NCI-H2171 (cell line): Measurements from ENCODE around the gene SYT1.

ENCODE experiments used
- DNase-seq: peaks from one replicate; lab custom pipeline; 2025; lab: John Stamatoyannopoulos, UW

Gene SYT1

DNA sequence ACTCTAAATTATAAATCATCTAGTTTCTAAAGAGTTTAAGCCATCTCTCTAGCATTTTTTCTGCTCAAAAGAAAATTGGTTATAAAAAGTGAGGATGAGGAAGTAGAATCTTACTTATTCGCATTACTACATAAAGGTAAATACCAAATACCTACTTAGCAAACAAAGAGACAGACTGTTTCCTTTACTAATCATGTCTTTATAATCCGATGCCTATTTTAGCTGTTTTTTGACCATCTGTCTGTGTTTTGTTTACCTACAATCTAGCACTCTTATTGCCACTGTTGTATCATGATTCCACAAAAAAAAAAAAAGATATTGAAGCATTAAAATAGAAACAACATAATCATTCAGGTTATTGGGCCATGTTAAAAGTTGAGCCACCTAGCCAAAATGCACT is 430.0 kb downstream of the SYT1 start:
- DNase-seq = no peak

DNA sequence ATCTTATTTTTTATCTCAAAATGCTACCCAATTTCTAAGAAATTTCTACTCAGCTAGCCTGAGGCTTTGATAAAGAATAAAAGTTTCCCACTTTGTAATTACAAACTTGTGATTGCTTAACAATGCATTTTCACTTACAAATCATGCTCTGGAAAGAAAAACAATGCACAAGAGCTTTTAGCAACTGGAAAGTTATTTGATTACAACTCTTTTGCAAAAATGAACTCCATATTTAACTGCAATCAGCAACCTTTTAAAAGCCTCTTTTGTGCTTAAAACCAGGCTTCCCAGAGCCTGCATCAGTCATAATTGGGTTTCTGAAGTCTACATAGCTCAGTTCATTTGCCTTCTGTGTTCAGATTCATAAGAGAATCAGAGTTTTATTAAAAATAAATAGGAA is 431.0 kb downstream of the SYT1 start:
- DNase-seq = no peak

DNA sequence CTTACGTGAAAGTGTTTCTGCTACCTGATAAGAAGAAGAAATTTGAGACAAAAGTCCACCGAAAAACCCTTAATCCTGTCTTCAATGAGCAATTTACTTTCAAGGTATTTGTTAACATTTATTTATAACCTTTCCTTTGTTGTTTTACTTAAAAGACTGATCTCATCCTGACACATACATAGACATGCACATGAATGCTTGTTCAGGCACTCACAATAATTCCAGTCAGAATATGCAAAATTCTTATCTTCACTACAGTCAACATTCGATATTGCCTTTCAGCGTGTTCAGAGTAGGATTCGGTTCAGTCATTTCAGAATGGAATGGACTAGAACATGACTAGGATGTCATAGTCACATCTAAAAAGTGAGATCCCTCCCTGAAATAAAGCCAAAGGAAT is 431.6 kb downstream of the SYT1 start:
- DNase-seq = no peak

DNA sequence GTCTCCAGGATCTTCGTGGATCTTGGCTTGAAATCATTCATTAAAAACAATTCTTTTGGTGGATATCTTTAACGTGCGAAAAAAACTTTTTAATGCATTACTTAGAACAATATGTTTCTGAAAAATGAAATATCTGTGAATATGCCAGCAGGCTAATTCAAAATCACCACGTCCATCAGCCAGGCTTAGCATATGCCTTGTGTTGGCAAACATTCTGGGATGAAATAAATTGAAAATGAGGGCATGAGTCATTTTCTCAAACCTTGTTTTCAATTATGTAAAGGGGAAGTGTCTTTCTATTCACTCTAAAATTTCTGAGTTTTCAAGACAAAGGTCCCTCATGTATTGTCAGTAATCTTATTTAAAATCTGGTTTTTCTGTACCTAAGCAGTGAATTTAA is 432.3 kb downstream of the SYT1 start:
- DNase-seq = no peak

DNA sequence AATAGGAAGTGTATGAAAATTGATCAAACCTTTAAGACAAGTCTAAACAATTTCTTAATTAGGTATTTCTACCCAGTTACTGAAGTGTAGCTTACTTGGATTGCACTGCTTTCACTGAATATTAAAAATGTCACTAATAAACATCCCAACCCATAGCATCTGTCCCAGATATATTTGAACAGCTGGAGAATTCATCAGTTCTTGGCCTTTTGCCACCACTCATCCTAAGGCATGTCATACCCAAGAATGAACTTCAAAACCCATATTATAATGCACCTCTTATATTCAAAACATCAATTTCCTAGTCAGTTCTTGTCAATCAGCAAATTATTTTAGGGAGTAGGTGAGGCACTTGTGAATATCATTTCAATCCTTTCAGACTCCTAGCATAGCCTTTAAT is 433.9 kb downstream of the SYT1 start:
- peak; percentile 69 for DNase-seq

DNA sequence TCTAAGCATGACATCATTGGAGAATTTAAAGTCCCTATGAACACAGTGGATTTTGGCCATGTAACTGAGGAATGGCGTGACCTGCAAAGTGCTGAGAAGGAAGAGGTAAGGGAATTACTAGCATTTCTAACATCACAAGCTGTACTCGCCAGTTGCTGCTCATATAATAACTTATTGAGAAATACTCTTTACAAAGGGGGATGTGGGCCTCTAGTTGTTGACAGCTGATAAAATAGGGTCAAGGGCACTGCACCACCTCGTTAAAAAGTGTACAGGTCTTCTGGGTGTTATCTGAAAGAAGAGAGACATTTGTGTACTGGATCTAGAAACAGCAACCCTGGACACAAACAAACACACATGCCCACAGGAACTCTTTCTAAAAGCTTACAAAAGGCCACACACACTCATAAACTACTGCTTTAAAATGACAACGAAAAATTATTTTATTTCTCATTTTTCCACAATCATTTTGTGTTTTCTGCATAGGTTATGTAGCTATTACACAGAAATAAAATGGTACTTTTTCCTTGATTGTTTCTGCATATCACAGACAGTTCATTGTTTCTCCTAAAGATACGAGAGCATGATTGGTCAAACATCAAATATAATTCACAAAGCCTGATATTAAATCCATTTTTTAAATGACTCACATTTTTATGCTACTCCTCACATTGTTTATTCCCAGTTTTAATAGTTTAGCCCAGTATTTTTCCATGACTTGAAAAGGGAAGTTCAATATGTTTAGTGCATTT is 435.0 kb downstream of the SYT1 start:
- no peak for DNase-seq

DNA sequence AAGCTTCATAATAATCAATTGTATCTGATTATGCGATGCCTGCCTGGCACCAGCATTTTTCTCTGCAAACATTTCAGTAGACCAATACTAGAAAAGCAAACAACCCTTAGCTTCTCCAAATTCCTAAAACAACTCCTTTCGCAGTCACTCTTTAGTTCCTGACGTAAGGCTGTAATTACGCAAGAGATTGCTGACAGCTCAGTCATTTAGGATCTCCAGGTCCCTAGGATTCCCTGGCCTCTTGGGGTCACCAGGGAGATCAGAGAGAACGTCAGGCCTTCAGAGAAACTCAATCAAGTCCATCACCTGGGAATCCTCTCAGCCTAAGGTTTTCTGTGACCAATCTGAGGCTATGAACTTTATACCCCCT is 435.6 kb downstream of the SYT1 start:
- no peak for DNase-seq

DNA sequence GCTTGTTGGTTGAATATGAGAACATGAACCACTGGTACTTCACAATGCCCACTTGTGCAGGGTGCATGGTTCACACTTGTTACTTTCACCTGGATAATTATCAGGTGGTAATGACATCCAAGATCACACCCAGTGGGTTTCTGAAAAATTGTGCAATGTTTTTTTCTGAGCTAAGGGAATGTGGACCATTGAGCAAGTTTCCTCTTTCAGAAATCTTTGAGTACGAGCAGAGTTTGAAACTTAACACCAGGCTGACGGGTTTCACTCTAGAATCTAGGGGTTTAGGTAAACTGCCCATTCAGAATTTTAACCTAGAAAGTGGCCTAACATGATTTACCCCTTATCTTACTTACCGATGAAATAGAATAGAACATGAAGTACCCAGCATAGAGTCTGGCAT is 436.6 kb downstream of the SYT1 start:
- no peak for DNase-seq

DNA sequence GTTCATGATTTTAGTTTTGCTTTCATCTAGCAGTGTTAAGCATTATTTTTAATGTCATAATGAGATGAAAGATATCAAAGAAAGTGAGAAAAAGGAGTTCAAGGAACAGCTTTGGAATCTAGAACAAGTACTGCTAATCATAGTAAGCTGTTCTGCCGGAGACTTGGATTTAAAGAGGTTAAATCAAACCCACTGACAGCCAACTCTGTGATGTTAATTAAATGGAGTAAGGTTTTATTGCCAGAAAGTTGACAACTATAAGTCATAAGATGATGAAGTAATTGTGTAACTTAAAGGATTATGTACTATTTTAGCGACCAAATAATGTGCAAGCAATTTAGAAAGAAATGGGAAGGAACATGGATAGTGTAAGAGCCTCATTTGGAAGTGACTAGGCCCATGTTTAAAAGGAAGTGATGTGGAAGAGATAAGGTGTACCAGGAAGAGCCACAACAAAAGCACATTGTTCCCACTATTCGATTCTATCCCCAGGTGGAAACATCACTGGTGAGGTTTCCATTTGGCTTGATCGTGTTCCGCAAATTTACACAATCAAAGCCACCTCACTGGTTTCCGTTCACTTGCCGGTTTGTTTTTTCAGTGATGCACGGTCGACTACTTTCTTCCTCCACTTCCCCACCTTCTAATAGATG is 437.7 kb downstream of the SYT1 start:
- no peak for DNase-seq

DNA sequence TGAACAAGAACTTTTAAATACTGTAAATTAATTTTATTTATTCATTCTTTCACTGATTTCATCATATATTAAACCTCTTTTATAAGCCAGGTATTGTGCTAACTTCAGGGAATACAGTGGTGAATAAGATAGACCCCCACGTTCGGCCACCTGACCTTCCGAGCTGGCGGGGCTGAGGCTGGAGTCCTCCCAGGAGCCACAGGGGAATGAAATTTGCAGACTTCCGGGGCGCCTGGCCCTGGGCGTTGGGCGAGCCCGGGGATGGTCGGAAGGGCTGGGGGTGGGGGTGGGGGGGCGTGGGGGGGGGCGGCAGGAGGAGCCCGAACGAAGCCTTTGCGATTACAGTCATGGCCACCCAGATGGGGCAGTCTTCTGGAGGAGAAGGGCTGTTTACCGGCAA is 442.8 kb downstream of the SYT1 start:
- no peak for DNase-seq

DNA sequence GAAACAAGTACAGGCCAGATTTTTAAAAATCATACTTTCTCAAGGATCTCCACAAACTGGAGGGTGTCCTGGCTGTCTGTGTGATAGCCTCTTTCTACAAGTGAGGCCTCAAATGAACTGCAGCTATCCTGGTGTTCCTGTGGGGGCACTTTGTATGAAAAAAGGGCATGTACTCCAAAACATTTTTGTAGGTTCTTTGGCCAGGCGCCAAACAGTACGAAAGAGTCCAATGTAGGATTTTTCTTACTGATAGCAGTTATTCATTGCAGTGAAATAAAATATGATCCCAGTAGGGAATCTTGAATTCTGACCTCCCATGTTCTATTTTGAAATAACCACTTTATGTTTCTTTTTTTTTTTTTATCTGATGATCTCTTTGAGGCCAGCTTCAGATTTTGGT is 444.5 kb downstream of the SYT1 start:
- DNase-seq = no peak

DNA sequence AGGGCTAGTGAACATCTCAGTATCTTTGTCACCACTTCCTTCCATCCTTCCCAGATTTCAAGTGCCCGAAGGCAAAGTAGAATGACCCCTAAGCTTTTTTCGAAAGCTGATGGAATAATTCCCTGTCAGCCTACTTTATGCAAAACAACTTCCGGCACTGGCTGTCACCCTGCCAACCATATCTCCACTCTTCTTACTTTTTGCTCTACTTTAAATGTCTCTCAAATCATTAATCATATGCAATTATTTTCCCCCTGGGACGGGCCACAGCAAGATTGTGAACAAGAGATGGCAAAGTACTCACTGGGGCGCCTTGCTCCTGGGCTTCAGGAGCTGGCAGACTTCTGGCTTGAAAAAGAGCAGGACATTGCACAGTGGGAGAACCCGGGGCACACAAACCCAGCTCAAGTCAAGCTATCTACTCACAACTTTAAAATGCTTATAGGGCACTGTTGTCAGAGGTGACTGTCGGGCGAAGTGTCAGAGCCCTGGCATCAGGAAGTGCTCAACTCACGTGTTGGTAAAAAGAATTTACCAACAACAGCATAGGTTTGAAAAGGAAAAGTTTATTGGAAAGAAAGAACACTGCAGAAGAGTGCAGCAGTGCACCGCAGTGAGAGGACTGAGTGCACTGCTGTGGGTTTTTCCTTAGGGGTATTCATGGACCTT is 452.7 kb downstream of the SYT1 start:
- DNase-seq = no peak

DNA sequence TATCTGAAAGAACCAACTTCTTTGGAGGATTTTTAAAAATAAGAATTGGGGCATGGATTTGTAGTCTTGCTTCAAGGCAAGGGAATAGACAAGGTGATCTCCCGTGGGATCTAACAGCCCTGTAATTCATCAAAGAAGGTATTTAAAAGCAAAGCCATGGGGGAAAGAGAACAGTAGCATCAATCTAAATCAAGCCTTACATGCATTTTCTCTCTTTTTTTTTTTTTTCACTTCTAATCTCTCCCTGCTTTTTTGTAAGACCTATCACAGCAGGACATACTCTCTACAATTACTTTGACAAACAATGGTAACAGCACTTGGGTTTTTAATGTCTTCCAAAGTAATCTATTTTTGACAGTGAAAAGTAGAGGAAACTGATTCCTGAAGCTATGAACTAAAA is 458.3 kb downstream of the SYT1 start:
- DNase-seq = no peak

DNA sequence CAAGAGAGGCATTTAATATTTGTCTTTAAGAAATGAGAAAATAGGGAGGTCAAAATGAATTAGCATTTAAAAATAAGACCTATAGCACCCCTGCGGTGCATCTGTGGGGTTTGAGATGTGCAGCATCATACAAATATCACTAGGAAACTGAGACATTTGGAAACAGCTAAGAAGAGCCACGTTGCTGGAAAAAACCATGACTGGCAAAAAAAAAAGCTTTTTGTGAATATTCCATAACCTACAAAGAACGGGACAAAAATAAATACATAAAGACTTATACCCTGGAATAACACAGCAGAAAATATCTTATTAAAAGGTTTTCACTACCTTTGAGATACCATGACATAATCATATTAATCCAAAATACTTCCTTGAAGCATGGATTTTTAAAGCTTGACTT is 460.0 kb downstream of the SYT1 start:
- DNase-seq = no peak

DNA sequence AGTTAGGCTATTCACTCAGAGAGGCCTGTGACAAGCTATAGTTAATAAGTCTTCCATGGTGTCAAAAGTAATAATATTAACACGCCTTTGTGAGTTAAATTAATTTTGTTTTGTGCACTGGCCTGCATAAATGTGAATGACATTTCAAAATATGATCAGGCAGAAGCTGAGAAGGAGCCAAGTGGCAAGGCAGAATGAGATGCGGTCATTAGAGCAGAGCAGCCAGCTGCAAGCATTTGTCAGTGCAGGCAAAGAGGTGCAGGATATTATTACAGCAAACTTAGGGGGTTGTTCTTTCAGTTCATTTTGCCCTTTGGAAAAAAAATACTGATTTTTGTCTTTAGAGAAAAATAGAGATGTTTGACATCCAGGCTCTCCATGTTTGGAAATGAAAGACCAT is 461.6 kb downstream of the SYT1 start:
- no peak for DNase-seq

DNA sequence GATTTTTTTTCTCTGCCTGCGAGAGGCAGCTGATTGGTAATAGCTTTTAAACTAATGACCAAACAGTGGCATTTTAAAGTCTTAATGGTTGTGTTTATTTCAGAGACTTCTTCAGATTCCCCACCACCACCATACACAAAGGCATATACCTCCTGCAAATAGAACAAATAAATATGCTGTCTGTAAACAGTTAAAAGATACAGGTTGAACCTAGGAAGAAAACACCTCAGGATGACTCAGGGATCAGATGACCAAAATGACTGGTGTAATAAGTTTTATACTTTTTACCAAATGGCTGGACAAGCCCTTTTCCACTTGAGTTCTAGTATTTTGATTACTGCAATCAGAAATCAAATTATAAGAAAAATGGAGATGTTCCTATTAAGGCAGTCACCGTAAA is 462.1 kb downstream of the SYT1 start:
- DNase-seq = no peak

DNA sequence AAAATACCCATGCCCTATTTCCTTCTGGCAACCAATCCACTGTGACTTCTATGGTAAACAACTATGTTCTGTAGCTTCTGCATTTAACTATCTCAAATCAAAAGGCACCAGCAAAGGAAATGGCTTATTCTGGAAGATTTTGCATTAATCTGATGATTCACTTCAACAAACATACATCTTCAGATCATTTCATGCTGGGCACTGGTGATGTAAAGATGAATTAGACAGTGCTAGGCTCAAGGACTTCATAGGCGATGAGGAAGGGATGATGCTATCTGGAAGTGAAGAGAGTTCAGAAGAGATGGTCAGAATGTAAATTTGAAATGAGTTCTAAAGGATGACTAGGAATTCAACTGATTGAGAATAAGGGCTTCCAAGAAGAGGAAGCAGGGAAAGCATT is 462.9 kb downstream of the SYT1 start:
- DNase-seq = no peak

DNA sequence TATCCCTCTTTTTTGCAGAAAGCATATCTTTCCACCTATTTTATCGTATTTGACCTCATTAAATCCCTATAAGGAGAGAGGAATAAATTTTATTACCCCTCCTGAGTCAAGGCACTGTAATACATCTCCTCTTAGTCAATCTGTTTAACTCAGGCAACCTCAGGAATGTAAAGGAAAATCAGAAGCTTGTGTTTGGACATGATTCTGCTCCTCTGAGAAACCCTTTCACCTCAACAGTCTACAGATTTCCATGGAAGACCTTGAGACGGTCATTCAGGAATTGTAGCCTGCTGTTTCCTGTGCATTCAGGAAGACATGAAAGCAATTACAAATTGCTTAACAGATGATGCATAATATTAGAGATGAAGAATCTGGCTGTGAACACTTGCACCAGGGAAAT is 465.4 kb downstream of the SYT1 start:
- no peak for DNase-seq

DNA sequence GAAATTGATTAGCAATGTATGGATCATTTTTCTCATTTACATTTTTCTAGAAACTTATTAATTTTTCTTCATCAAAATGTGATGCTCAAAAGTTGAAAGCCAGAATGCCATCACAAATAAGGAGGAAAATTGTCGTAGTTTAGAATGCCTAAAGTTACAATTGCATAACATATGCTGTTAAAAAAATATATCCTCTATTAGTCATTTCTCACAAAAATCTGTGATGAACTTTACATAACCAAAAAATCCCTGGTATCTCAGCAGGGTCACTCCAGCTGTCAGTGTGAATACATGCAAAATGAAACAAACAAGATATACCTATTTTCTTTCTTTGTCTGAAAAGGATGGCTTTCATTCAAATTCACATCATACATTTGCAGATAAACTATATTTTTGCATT is 467.3 kb downstream of the SYT1 start:
- DNase-seq = no peak

DNA sequence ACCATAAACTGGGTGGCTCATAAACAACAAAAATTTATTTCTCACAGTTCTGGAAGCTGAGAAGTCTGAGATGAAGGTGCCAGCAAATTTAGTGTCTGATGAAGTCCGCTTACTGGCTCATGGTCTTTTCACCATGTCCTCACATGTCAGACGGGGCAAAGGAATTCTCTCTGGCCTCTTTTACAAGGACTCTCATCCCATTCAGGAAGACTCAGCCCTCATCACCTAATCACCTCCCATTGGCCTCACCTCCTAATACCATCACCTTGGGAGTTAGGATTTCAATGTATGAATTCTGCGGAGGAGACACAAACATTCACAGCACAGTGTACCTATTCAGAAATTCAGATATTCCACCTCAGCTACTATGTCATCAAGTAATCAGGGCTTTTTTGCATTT is 468.6 kb downstream of the SYT1 start:
- DNase-seq = no peak

DNA sequence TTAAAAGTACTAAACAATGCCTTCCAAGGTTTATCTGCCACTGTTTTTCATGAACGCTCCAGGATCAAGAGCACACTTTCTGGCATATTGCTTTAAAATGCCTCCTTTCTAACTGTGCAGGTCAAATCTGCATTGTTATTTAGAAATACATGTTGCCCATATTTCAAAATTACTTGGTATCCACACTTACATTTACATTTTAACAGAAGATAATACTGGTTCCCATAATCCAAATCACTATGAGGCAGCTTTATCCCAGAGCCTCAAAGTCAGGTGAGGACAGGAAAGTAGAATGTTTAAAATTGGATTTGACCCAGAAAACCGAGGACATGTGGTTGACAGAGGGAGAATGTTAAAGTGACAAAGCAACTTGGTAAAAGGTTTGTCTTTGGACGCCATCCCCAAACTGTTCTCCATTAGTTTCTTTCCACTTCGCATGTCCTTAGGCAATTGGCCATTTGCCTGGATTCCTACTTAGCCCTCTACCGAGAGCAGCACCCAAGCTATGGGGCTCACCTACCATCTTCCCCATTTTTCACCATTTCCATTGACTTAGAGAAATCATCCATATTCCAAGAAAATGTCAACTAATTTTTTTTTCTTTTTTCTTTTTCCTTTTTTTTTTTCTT is 473.2 kb downstream of the SYT1 start:
- DNase-seq = no peak

DNA sequence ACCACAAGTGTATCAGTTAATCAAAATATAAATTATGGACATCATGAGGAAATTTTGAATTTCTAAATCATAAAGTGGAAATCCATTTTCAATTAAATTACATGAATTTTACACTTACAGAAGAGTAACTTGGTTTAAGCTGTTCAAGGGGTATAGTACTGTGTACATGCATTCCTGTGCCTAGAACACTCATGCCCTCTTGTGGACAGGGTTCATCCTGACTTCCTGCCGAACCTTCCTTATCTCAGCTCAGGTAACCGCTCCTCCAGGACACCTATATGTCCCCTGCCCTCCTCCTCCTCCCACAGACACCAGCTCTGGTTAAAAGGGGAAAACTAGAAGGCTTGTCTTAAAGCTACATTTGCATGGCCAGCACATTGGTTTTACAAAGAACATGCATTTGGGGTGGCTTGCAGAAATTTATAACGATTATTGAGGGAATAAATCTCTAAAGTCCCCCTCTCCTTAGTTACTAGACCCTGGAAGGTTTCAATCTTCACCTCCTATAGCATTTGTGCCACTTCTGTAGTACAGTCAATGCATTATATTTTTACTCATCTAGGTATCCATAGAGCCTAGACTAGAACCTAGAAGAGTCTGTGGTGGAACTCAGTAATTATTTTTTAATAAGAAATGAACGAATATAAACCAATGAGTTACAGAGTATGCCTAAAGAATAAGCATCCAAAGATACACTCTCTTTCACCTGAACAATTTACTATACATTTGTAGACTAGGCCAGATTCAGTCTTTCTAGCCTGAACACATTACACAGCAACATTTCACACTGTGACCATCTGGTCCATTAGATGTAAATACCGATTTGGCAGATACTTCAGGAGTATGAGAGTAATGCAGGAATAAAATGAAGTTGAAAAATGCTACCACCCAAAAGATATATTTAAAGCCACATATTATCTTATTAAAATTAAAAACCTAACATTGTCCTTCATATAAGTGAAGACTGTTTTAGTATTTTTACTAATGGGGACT is 480.6 kb downstream of the SYT1 start:
- DNase-seq = peak; percentile 28
